Measurements from ENCODE around the gene XRCC4.

- TF ChIP-seq CTCF (IDR thresholded peaks at IDR 0.05) (no peak), EZH2phosphoT487 (IDR thresholded peaks at IDR 0.05) (no peak), EZH2 (IDR thresholded peaks at IDR 0.05) (no peak)
Measured at GRCh38 chr5:83401775-83402174, 324.4 kb downstream of the XRCC4 start.

Data from neural progenitor cell (in vitro differentiated cells).